Measurements from ENCODE around the gene LY6G6C. TPM values are rescaled to one million over a fixed set of nuclear protein-coding genes. Genes with fewer than 3 reads are reported as not detected.

Gene LY6G6C
- total RNA-seq, 1 experiment from 2014 or later, result not detected

DNA sequence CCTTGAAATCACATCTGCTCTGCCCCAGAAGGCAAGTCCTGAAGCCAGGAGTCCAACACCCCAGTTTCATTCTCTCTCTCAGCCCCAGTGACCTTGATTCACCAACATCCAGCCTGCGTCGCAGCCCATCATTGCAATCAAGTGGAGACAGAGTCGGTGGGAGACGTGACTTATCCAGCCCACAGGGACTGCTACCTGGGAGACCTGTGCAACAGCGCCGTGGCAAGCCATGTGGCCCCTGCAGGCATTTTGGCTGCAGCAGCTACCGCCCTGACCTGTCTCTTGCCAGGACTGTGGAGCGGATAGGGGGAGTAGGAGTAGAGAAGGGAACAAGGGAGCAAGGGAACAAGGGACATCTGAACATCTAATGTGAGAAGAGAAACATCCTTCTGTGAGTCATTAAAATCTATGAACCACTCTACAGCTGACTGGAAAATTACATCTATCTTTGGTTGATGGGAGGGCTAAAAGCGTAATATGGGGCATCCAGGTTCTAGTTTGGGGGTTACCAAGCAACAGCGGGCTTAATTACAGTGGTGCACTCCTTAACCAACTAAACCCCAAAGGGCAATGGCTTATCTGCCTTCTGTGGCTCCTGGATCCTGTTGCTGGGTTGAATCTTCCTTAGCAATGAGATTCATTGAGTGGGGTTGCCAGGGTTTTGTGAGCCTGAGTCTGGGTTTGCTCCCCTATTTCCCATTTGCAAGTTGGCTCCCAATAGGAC lies 3.9 kb downstream of the LY6G6C start:
- Histone ChIP-seq H3K9me3 (ENCODE audit: control insufficient read depth, low read depth, low read length) (no peaks in the 10 kb centered on the region), H3K4me2 (ENCODE audit: insufficient read depth, insufficient read length, low read length) (no peak overlapping the region), H2BK20ac (ENCODE audit: low read depth, low read length, poor library complexity, severe bottlenecking) (no peak overlapping the region), H2BK15ac (ENCODE audit: low read depth, low read length) (no peak overlapping the region), H3K56ac (ENCODE audit: insufficient read length, low read depth, low read length) (no peak overlapping the region), H3K27me3 (ENCODE audit: insufficient read depth, low read length) (no peaks in the 10 kb centered on the region), H3K79me1 (ENCODE audit: insufficient read depth, low read depth, low read length, poor library complexity, severe bottlenecking) (no peaks in the 10 kb centered on the region), H3K27ac (ENCODE audit: insufficient read length, low read depth, low read length) (no peak overlapping the region), H4K91ac (ENCODE audit: insufficient read length, low read depth, low read length) (no peak overlapping the region), H3K18ac (ENCODE audit: insufficient read length, low read depth, low read length) (no peak overlapping the region), H4K5ac (ENCODE audit: insufficient read length, low read depth, low read length) (no peak overlapping the region), H2AFZ (ENCODE audit: low read length) (peak overlapping the region; percentile 83), H3K23ac (ENCODE audit: insufficient read length, low read depth, low read length) (no peak overlapping the region), H2BK5ac (ENCODE audit: insufficient read length, low read length) (no peak overlapping the region), H3K79me2 (ENCODE audit: insufficient read depth, low read length) (no peaks in the 10 kb centered on the region), H2BK12ac (ENCODE audit: insufficient read length, low read depth, low read length) (no peak overlapping the region), H4K20me1 (ENCODE audit: control insufficient read depth, insufficient read depth, insufficient read length) (no peaks in the 10 kb centered on the region), H3K4me1 (ENCODE audit: insufficient read depth, low read length) (peaks cover 10% of the 10 kb centered on the region; the same call in 1 of the 2 replicates), H2AK5ac (ENCODE audit: insufficient read length, low read length) (no peak overlapping the region), H4K8ac (replicated peaks; ENCODE audit: insufficient read length, low read depth, low read length) (no peak overlapping the region), H3K14ac (ENCODE audit: insufficient read depth, low read length) (no peak overlapping the region), H3K4ac (ENCODE audit: low read depth, low read length) (no peak overlapping the region), H2BK120ac (ENCODE audit: low read depth, low read length, poor library complexity, severe bottlenecking) (no peak overlapping the region), H3K9ac (ENCODE audit: extremely low read depth, insufficient read length, low read length) (no peak overlapping the region), H3T11ph (ENCODE audit: low read length) (no peak overlapping the region), H3K23me2 (ENCODE audit: insufficient read length, low read depth, low read length, poor library complexity, severe bottlenecking) (no peaks in the 10 kb centered on the region)
- TF ChIP-seq CTCF (conservative IDR thresholded peaks at IDR 0.05), result peak; percentile 62
- peak; percentile 85 for DNase-seq
- peaks cover 38 to 49% of the 10 kb centered on the region in 2 experiments for H3K4me1 Mint-ChIP-seq
- H3K9me3 Mint-ChIP-seq, result no peaks in the 10 kb centered on the region
- peak overlapping the region; percentile 39 to 81 (median 59); a peak in 5 of 7 replicates for H3K27ac Mint-ChIP-seq
- whole genome bisulfite sequencing (ENCODE audit: extremely low coverage, insufficient read length, low lambda C conversion rate), result no CpG with 5 or more reads among the region's 10 CpGs
- no peaks in the 10 kb centered on the region for H3K36me3 Mint-ChIP-seq (ENCODE audit: insufficient read depth in 1 of 3, low read depth in 3 of 3)
- peaks cover under 1% of the 10 kb centered on the region for H3K27me3 Mint-ChIP-seq (ENCODE audit: low read depth)
- peak overlapping the region in 1 of 2 experiments; percentile 60; a peak in 2 of 5 replicates for H3K4me3 Mint-ChIP-seq

Data from H9 (cell line).